Loucy (cell line): ENCODE results near the gene ANKRD27.
"Not testable (repeated sequence)": the region's sequence is repeated elsewhere in the genome, so short reads cannot be mapped to it uniquely, and the experiment has no call there.

ENCODE experiments used
- H2AFZ ChIP-seq: fragments of 200-600 bp; sonication (generic); 2 replicates; pipeline ENCODE4 v1.6.0; 2016; ENCODE audit warnings: antibody characterized with exemption, mild to moderate bottlenecking, low read length, moderate library complexity
- H3F3A ChIP-seq: fragments of 200-600 bp; 2 replicates; pipeline ENCODE4 v1.6.0; 2016; ENCODE audit warnings: antibody characterized with exemption, low read depth, mild to moderate bottlenecking
- H3K27me3 ChIP-seq: fragments of 200-600 bp; sonication (generic); 2 replicates; pipeline ENCODE4 v1.6.1; 2014; ENCODE audit warnings: low read length, mild to moderate bottlenecking; ENCODE audit not compliant: insufficient read depth, poor library complexity, severe bottlenecking
- H3K36me3 ChIP-seq: fragments of 200-600 bp; sonication (generic); 2 replicates; pipeline ENCODE4 v1.6.1; 2016; ENCODE audit warnings: low read length; ENCODE audit not compliant: insufficient read depth
- H3K4me1 ChIP-seq: fragments of 200-600 bp; sonication (generic); 2 replicates; pipeline ENCODE4 v1.5.1; 2014; ENCODE audit warnings: low read length, mild to moderate bottlenecking; ENCODE audit not compliant: insufficient read depth, poor library complexity, severe bottlenecking
- H3K4me2 ChIP-seq: fragments of 200-600 bp; sonication (generic); 2 replicates; pipeline ENCODE4 v1.6.0; 2014; ENCODE audit warnings: antibody characterized with exemption, low read length, low read depth, mild to moderate bottlenecking; ENCODE audit not compliant: poor library complexity, severe bottlenecking
- H3K4me3 ChIP-seq: fragments of 200-600 bp; sonication (generic); 2 replicates; pipeline ENCODE4 v1.5.1; 2014; ENCODE audit warnings: low read length, mild to moderate bottlenecking, mixed read lengths; ENCODE audit not compliant: poor library complexity, severe bottlenecking
- H3K79me2 ChIP-seq: fragments of 200-600 bp; sonication (generic); 2 replicates; pipeline ENCODE4 v1.6.1; 2014; ENCODE audit warnings: low read length; ENCODE audit not compliant: insufficient read depth
- H3K9ac ChIP-seq: fragments of 200-600 bp; sonication (generic); 2 replicates; pipeline ENCODE4 v1.6.0; 2014; ENCODE audit warnings: mild to moderate bottlenecking, low read depth, low read length, moderate library complexity; ENCODE audit not compliant: poor library complexity, severe bottlenecking
- H3K9me2 ChIP-seq: fragments of 200-600 bp; sonication (generic); replicated peaks from 2 replicates; pipeline ENCODE4 v1.6.1; 2016; ENCODE audit warnings: low read depth, low read length, mixed read lengths
- H3K9me3 ChIP-seq: fragments of 200-600 bp; sonication (generic); 2 replicates; pipeline ENCODE4 v1.6.1; 2014; ENCODE audit warnings: mild to moderate bottlenecking, antibody characterized with exemption, low read length, low read depth; ENCODE audit not compliant: insufficient read depth
- H4K20me1 ChIP-seq: fragments of 200-600 bp; sonication (generic); 2 replicates; pipeline ENCODE4 v1.6.0; 2014; ENCODE audit warnings: antibody characterized with exemption, low read length, mild to moderate bottlenecking; ENCODE audit not compliant: insufficient read depth, poor library complexity, severe bottlenecking
- CTCF ChIP-seq: fragments of 200-600 bp; sonication (generic); conservative IDR thresholded peaks from 2 replicates; pipeline ENCODE4 v1.5.1; 2014; ENCODE audit warnings: mild to moderate bottlenecking, antibody characterized with exemption, low read length
- EZH2phosphoT487 ChIP-seq: fragments of 200-600 bp; IDR thresholded peaks from 2 replicates; pipeline ENCODE4 v1.6.1; 2018; ENCODE audit warnings: antibody characterized with exemption, mild to moderate bottlenecking, moderate library complexity, borderline replicate concordance

Gene ANKRD27

GRCh38 chr19:32652894-32653598, 21.9 kb downstream of the ANKRD27 start:
- Histone ChIP-seq H3K9me2 (no peaks in the 10 kb centered on the region), H3K9me3 (no peaks in the 10 kb centered on the region), H3K9ac (no peak overlapping the region), H3K79me2 (peaks cover 53% of the 10 kb centered on the region), H3K4me2 (no peak overlapping the region), H3K4me1 (no peaks in the 10 kb centered on the region), H2AFZ (no peak overlapping the region), H3K27me3 (no peaks in the 10 kb centered on the region), H3K36me3 (peaks cover 86% of the 10 kb centered on the region; the same call in 1 of the 2 replicates), H3K4me3 (no peak overlapping the region), H4K20me1 (peaks cover 48% of the 10 kb centered on the region), H3F3A (no peaks in the 10 kb centered on the region)
- TF ChIP-seq EZH2phosphoT487 = no peak
- no peak for TF ChIP-seq CTCF

- not testable (repeated sequence) for H3K9ac ChIP-seq, H2AFZ ChIP-seq, H3K4me3 ChIP-seq, H3K27me3 ChIP-seq, H3K4me1 ChIP-seq, H3K4me2 ChIP-seq, H3F3A ChIP-seq, H3K9me3 ChIP-seq, H3K9me2 ChIP-seq
- H4K20me1 ChIP-seq = peaks cover 47% of the 10 kb centered on the region
- peaks cover 47% of the 10 kb centered on the region for H3K79me2 ChIP-seq
- H3K36me3 ChIP-seq = peaks cover 87% of the 10 kb centered on the region; the same call in 1 of the 2 replicates
Observed at GRCh38 chr19:32652331-32652730, 22.6 kb downstream of the ANKRD27 start.

- Histone ChIP-seq H3K9me3 (no peaks in the 10 kb centered on the region), H3K79me2 (peaks cover 43% of the 10 kb centered on the region), H3K4me2 (no peak overlapping the region), H4K20me1 (peaks cover 47% of the 10 kb centered on the region), H3K9me2 (no peaks in the 10 kb centered on the region), H3K4me3 (no peak overlapping the region), H3K36me3 (peaks cover 89% of the 10 kb centered on the region; the same call in 1 of the 2 replicates), H2AFZ (no peak overlapping the region), H3K9ac (no peak overlapping the region), H3K27me3 (no peaks in the 10 kb centered on the region), H3F3A (no peaks in the 10 kb centered on the region), H3K4me1 (no peaks in the 10 kb centered on the region)
- TF ChIP-seq EZH2phosphoT487 (no peak), CTCF (no peak)
Observed at GRCh38 chr19:32651729-32652140, 23.2 kb downstream of the ANKRD27 start.

- Histone ChIP-seq H4K20me1 (peaks cover 38% of the 10 kb centered on the region), H3K36me3 (peaks cover 87% of the 10 kb centered on the region; the same call in 1 of the 2 replicates), H3K9me2 (no peaks in the 10 kb centered on the region), H3K4me1 (no peaks in the 10 kb centered on the region), H3K9ac (no peak overlapping the region), H3F3A (no peaks in the 10 kb centered on the region), H3K9me3 (no peaks in the 10 kb centered on the region), H3K4me3 (no peak overlapping the region), H2AFZ (no peak overlapping the region), H3K79me2 (peaks cover 34% of the 10 kb centered on the region), H3K4me2 (no peak overlapping the region), H3K27me3 (no peaks in the 10 kb centered on the region)
- TF ChIP-seq EZH2phosphoT487 = no peak
- no peak for TF ChIP-seq CTCF
Observed at GRCh38 chr19:32650671-32651070, 24.3 kb downstream of the ANKRD27 start.
